DMS153 treated with DMSO at 0.1 percent for 48 hours (cell line): Measurements from ENCODE around the gene ADCY5.

Source experiments
- DNase-seq: peaks from one replicate; lab custom pipeline; 2025; ENCODE audit not compliant: unreplicated experiment; lab: John Stamatoyannopoulos, UW

The ADCY5 gene

GRCh38 chr3:123310186-123310585 lies 138.7 kb downstream of the ADCY5 start:
- DNase-seq = no peak

DNA sequence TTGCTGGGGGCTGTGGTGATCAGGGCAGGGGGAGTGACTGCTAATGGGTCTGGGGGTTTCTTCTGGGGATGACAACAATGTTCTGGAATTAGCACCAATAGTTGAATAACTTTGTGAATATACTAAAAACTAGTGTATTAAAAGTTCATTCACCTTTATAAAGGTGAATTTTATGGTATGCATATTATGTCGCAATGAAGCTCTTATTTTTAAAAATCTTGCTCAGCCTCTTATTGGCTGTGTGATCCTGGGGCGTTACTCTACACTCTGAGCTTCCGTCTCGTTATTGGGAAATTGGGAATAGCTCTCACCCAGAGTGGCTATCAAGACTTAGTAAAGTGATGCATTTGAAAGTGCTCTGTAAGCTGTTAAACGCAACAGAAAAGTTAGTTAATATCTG lies 141.8 kb downstream of the ADCY5 start:
- no peak for DNase-seq

- no peak for DNase-seq
These were observed 143.7 kb downstream of the ADCY5 start for GRCh38 chr3:123305192-123305591.

DNA sequence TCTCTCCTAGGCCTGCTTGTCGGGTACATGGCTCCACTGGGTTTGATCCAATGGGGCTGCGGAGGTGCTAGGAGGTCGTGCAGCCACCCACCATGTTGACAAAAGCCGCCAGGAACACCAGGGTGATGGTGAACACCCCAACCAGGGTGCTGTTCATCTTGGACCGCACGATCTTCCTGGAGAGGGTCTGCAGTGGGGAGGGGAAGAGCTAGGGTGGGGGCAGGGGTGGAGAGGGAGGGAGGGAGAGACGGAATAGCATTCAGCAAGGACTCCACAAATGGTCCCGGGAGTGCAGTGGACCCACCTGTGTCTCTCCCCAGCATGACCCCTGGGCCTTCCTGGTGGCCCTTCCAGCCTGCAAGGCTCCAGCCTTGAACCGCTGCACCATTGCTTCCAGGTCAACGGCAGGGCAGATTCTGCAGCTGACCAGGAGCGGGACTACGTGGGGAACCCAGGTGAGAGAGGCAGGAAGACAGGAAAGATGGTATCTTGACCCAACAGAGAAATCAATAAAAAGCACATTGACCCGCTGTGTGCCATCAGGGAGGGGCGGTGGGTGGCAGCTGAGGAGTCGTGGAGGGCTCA lies 144.8 kb downstream of the ADCY5 start:
- DNase-seq = no peak

DNA sequence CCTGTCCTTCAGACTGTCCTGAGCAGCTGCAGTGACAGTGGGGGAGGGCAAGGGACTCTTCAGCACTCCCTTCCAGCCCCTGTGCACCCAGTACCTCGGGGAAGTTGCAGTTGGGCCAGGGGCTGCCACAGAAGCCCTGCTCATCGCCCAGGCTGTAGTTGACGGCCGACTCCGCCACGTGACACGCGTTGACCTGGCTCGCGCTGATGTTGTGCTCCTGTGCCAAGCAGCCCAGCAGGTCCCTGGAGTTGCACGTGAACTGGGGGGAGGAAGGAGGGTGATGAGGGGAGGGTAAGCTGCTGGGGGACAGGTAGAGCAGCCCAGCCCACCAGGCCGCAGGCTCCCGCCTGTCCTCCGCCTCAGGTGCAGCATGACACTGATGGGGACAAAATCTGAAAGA lies 145.9 kb downstream of the ADCY5 start:
- DNase-seq = no peak

DNA sequence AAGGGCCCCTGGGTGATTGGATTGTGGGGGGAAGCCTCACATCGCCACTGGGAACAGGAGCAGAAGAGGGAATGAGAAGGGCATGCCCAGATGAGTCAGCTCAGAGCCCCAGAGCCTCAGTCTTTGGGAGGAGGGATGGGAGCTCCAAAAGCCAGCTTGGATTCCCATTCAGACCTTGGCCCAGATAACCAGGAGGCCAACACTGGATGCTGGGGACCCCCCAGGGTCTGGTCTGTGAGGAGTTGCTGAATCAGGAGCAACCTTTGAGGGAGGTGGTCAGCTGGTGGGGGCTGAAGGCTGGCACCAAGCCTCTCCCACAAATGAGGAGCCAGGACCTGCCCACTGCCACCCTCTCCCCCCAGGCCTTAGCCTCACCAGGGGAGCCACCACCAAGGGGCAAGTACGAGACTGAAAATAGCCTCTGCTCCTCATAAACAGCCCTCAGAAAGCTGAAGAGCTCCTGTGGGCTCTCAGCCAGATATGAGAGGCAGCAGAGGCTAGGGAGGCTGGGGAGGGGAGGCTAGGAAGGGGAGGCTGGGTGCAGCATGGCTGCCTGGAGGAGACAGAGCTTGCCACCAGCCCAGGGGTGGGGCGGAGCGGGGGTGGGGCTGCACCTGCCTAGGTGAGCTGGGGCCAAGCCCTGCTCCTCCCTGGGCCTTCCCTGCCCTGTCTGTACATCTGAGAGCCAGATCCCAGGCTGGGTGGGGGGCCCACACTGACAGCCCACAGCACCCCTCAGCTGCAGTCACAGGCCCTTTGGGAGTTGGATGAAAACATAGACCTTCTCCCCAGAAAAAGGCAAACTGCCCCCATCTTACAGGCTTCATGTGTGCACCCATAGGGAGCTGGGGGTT lies 147.3 kb downstream of the ADCY5 start:
- no peak for DNase-seq

- DNase-seq = no peak
These were observed 148.3 kb downstream of the ADCY5 start for GRCh38 chr3:123300583-123300982.

- no peak for DNase-seq
These were observed 148.8 kb downstream of the ADCY5 start for GRCh38 chr3:123300056-123300455.

GRCh38 chr3:123299581-123299980 lies 149.3 kb downstream of the ADCY5 start:
- no peak for DNase-seq

DNA sequence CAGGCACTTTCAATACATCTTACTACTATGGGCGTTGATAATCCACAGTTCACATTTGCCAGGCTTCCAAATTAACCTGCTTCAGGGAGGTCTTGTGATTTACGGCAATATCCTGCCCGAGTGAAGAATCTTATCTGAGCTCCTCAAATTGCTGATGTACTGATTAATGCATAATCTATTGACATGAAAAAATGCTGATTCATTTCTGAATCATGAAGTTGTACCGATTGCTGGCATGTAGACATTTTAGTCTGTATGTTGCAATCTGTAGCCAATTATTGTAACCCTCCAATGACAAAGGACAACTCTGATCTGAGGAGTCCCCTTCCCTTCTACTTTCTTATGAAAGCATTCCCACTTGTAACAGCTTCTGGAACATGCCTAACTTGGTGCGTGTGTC lies 150.0 kb downstream of the ADCY5 start:
- no peak for DNase-seq

DNA sequence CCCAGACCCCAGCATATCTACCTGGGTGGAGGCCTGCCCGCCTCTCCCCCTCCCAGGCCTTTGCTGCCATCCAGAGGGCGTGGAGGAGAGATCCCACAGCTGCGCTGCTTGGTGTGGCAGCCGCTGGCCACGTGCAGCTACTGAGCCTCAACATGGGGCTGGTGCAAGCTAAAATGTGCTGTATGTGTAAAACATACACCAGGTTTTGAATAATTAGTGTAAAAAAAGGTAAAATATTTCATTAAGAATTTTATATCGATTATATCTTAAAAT lies 151.3 kb downstream of the ADCY5 start:
- DNase-seq = no peak

GRCh38 chr3:123296836-123297626 lies 151.9 kb downstream of the ADCY5 start:
- DNase-seq = no peak

DNA sequence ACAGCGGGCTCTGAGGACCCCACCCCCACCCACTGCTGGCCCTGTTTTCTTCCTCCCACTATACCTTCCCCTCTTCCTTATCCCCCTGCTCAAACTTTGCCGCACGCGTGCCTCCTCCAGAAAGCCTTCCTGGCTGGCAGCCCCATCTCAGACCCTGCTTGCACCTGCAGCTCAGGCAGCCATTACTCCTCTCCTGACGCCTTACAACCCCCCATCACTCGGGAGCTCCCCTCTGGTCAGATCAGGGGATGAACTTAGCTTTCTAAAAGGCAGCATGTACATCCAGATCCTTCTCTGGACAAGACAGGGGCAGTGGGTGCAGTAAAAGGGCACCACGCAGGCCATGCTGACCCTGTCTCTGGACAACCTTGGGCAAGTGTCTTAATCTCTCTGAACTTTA lies 152.6 kb downstream of the ADCY5 start:
- no peak for DNase-seq

- DNase-seq = no peak
These were observed 153.0 kb downstream of the ADCY5 start for GRCh38 chr3:123295901-123296250.

GRCh38 chr3:123295171-123295900 lies 153.6 kb downstream of the ADCY5 start:
- no peak for DNase-seq

- no peak for DNase-seq
These were observed 154.5 kb downstream of the ADCY5 start for GRCh38 chr3:123294296-123294938.

DNA sequence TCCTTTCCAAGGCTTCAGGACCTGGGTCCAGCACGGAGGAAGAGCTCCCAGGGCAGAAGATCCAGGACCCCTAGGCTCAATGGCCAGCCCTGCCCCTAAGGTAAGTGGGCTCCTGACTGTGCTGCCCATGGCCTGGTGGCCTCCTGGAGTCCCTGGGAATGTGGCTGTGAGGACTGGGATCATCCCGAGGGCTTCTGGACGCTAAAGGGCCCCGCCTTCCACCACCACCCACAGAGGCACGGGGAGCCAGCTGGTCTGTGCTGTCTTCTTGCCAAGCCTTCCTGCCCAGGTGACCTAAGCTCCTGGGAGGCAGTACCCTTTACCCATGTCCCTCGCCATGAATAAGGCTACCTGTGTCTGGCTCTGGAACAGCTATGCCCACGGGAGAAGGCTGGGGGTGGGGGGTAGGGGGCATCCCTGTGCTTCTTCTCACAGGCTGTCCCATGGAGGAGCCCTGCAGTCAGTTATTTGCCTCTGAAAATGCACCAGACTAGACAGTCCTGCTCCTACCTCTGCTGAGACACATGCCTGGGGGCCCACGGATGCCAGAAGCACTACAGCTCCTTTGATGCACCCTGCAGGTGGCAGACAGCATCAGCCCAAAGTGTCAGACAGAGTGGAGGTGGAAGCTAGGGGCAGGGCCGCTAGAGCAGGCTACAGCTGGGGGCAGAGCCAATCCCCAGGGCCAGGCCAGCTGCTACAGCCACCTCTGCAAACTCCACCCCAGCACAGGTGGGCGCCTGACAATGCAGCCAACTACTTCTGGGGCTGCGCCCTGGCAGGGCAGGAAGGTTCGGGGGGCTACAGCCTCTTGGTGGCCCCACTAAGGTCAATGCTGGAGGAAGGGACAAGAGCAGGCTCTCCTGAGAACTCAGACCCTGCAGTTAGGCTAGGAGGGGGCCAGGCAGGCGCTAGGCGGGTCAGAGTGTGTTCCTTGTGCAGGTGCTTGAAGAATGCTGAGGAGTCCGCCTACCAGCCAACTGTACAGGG lies 156.3 kb downstream of the ADCY5 start:
- DNase-seq = no peak

DNA sequence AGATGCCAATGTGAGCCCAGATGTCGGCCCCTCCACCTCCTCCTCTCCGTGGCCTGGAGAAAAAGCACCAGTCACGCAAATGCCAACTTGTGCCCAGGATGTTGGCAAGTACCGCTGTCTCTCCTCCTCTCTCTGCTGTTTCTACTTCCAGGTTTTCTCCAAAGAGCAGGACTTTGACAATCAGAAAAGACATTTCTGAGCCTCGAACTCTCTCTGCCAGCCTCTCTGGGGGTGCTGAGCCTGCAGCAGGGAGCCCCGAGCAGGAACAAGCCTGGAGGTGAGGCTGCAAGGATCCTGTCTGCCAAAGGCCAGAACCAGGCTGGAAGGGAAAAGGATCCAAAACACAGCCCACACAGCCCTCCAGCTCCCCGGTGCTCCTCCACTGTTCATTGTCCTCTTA lies 157.5 kb downstream of the ADCY5 start:
- DNase-seq = no peak

DNA sequence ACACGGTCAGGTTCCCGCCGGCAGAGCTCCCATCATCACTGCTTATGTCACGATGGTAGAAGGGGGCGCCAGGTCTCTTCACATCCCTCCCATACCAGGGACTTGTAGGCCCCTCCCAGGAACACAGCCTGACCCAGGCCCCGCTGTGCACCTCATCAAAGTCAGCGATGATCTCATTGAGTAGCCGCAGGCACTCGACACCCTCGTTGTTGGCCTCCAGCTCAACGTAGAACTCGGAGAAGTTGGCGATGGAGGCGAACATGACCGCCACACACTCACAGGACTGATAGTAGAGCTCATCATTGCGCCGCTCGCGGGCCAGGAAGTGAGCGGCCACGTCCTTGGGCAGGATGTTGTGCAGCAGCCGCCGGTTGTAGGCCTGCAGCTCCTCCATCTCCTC lies 157.9 kb downstream of the ADCY5 start:
- DNase-seq = no peak
